Heart left ventricle (tissue), 16 donors: ENCODE results near the gene TRABD2A. TPM values are rescaled to one million over a fixed set of nuclear protein-coding genes. Genes with fewer than 3 reads are reported as not detected.

ENCODE experiments used
- ATAC-seq, 4 donors: fragments of 200-7000 bp; cut with Tn5 transposase; one replicate each; pipeline ENCODE4 v1.9.1; 2020 to 2022; ENCODE audit warnings: moderate library complexity in 4 of 4, mild to moderate bottlenecking in 3 of 4, moderate number of reproducible peaks in 1 of 4
- DNase-seq, 5 donors: peaks; one replicate each; pipeline ENCODE4 v3.0.0-alpha.2; 2020
- H3K27ac ChIP-seq, 12 donors: fragments of 200-600 bp; sonication (generic) in 4 of 12; one replicate each; pipeline versions ENCODE4 v1.5.0 to v1.8.0; 2016 to 2022; ENCODE audit warnings: mild to moderate bottlenecking in 2 of 12
- H3K27me3 ChIP-seq, 9 donors: fragments of 200-600 bp; sonication (generic) in 2 of 9; one replicate each; pipeline versions ENCODE4 v1.5.1 to v1.8.0; 2016 to 2022; ENCODE audit warnings: mild to moderate bottlenecking in 3 of 9
- H3K36me3 ChIP-seq, 9 donors: fragments of 200-600 bp; sonication (generic) in 2 of 9; one replicate each; pipeline versions ENCODE4 v1.5.0 to v1.8.0; 2018 to 2022; ENCODE audit warnings: mild to moderate bottlenecking in 2 of 9
- H3K4me1 ChIP-seq, 12 donors: fragments of 200-600 bp; sonication (generic) in 4 of 12; one replicate each; pipeline versions ENCODE4 v1.5.0 to v1.8.0; 2016 to 2022; ENCODE audit warnings: mild to moderate bottlenecking in 3 of 12
- H3K4me3 ChIP-seq, 12 donors: fragments of 200-600 bp; sonication (generic) in 4 of 12; one replicate each; pipeline versions ENCODE4 v1.5.0 to v1.8.0; 2017 to 2022; ENCODE audit warnings: mild to moderate bottlenecking in 9 of 12, moderate library complexity in 4 of 12
- H3K9me3 ChIP-seq, 12 donors: fragments of 200-600 bp; sonication (generic) in 4 of 12; one replicate each; pipeline versions ENCODE4 v1.5.0 to v1.8.0; 2016 to 2022; ENCODE audit warnings: mild to moderate bottlenecking in 1 of 12
- CTCF ChIP-seq, 12 donors: fragments of 200-600 bp; sonication (generic) in 4 of 12; IDR thresholded peaks; one replicate each; pipeline versions ENCODE4 v1.5.0 to v1.8.0; 2018 to 2022; ENCODE audit warnings: antibody characterized with exemption in 12 of 12, mild to moderate bottlenecking in 5 of 12
- POLR2A ChIP-seq, 2 donors: fragments of 450-650 bp; IDR thresholded peaks; one replicate each; pipeline ENCODE4 v1.6.1; 2017; ENCODE audit warnings: antibody characterized with exemption in 2 of 2, mild to moderate bottlenecking in 2 of 2, moderate library complexity in 2 of 2
- WGBS, 4 donors: extraction: QIAGEN DNeasy Blood & Tissue Kit in 2 of 4; methylation state at CpG; one replicate each; pipeline versions ENCODE4 v1.1.5 to v1.1.7; 2013 to 2018; 5-methylcytosine and 5-hydroxymethylcytosine counted together
- intact Hi-C, 10 donors: fragments of 100-400 bp; cut with DNase I; formaldehyde crosslinking; loops; one replicate each; pipeline versions ENCODE4 v1.11.1 to v1.14.2; 2022
- polyA plus RNA-seq, 2 donors: library from polyadenylated mRNA; stranded (reverse); fragments of 200-250 nt; gene quantifications; one replicate each; pipeline ENCODE4 v1.2.3, GENCODE V29; 2013
- total RNA-seq, 9 donors: library from RNA; depleted of rRNA in 2 of 9; stranded (reverse); fragments of >200 nt in 2 of 9; fragmentation: NEBNext Ultra II Directional in 3 of 9; extraction: Animal tissue kit (Norgen Biotek cat#: 25700) in 3 of 9; gene quantifications; one replicate each; pipeline versions ENCODE4 v1.1.0 to v1.2.4, GENCODE V29; 2016 to 2023
- donor health status: ischemic (EF 13 %, LVEDD 7.1; RV severe dilation, severe dysfunction).
- donor health status: healthy with polysubstance abuse.
- donor health status: DM: no; HTN: yes; CAD: no.
- donor health status: DM: no; HTN: no; CAD: no.
- donor health status: ischemic (EF 25% LVEDD 6.9; RV normal size, moderate dysfunction).
- donor health status: ischemic (EF 25% LVEDD 5.7; RV mildly dilated, moderate dysfunction).
- donor health status: healthy.
- donor health status: DM: yes; HTN: yes; CAD: no.
- donor health status: ischemic (EF 35%, LVEDD 5.7; RV mildly dilated, moderate dysfunction).
- donor health status: nonischemic (EF 11% LVEDD 7.7; RV severe dilation, severe dysfunction).
- donor health status: DM: yes; HTN: yes; CAD: no.
- donor health status: PGD.
- donor health status: ischemic (EF 29% LVEDD 5.4; RV normal size, mild dysfunction).
- donor health status: nonischemic (EF 23%, LVEDD 6.1; RV moderate dilation, normal function).

The TRABD2A gene
- total and polyA plus RNA-seq, 11 donors, result 0.42 to 3.9 (median 0.97) TPM; not detected in 1

- intact Hi-C loops, result no loop called here
- ATAC-seq (no peak), DNase-seq (no peak)
- H3K4me3 ChIP-seq, result no peak overlapping the region
- TF ChIP-seq CTCF (IDR thresholded peaks at IDR 0.05) (no peak), POLR2A (IDR thresholded peaks at IDR 0.05) (no peak)
- no peaks in the 10 kb centered on the region for H3K27me3 ChIP-seq
- H3K9me3 ChIP-seq, result peaks cover 0 to 35% (median 13%) of the 10 kb centered on the region in 12 donors
- peaks cover 0 to 23% (median 0%) of the 10 kb centered on the region in 12 donors for H3K4me1 ChIP-seq
- no peaks in the 10 kb centered on the region for H3K36me3 ChIP-seq
- 67 to 80% (median 71%) methylated on average over 2 of the region's 2 CpGs for WGBS, 4 donors
- no peak overlapping the region for H3K27ac ChIP-seq
These were observed 42.3 kb downstream of the TRABD2A start for GRCh38 chr2:84838434-84839145.

DNA sequence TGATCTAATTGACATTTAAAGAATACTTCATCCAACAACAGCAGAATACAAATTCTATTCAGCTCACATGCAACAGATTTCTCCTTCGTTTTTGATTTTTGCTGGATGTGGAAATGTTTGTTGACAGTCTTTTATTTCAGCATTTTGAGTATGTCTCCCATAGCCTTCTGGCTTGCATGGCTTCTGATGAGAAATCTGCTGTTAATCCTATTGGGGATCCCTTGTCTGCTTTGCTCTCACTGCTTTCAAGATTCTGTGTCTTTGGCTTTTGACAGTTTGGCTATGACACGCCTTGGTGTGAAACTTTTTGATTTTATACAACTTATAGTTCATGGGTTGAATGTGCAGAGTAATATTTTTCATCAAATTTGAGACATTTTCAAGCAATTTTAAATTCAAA is 44.7 kb downstream of the TRABD2A start:
- Histone ChIP-seq H3K4me3 (no peak overlapping the region), H3K27me3 (no peaks in the 10 kb centered on the region), H3K9me3 (peaks cover 0 to 35% (median 13%) of the 10 kb centered on the region in 12 donors), H3K4me1 (peaks cover 0 to 32% (median 0%) of the 10 kb centered on the region in 12 donors), H3K36me3 (no peaks in the 10 kb centered on the region), H3K27ac (no peak overlapping the region)
- WGBS, 4 donors, result 58 to 68% (median 59%) methylated on average over 2 of the region's 2 CpGs
- intact Hi-C loops, result no loop called here
- DNase-seq (no peak), ATAC-seq (no peak)
- TF ChIP-seq CTCF (IDR thresholded peaks at IDR 0.05), result no peak
- no peak for TF ChIP-seq POLR2A (IDR thresholded peaks at IDR 0.05)

DNA sequence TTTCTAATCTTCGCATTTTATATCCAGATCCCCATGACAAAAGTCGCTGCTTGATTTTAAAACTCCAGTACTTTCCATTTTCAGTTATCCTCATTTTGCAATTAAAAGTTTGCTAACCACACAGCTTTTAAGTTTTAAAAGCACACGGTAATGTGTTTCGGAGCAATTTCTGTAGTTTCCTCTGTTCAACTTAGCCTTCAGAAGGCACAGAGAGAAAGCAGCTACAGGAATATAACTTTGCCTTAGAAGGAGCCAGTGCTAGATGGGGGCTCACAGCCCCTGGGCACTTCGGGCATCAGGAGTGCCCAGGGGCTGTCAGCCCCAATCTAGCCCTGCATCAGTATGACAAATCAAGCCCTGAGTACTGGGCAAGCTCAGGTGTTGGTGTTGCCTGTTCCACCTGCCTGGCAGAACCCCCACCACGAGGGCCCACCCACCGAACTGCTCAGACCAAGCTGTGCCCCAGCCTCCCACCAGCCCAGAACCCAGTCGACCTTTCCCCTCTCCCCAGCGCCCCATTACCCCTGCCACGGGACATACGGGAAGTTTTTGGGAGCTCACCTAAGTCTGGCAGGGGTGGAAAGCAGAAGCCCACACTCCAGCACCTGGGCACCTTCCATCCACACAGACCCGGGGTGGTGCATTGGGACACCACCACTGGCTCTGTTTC is 47.3 kb downstream of the TRABD2A start:
- Histone ChIP-seq H3K9me3 (peaks cover 0 to 35% (median 13%) of the 10 kb centered on the region in 12 donors), H3K36me3 (no peaks in the 10 kb centered on the region), H3K4me3 (no peak overlapping the region), H3K27ac (peak overlapping the region in 3 of 12 donors; percentile 5 to 91 (median 5)), H3K4me1 (peaks cover 0 to 55% (median 0%) of the 10 kb centered on the region in 12 donors), H3K27me3 (no peaks in the 10 kb centered on the region)
- ATAC-seq (no peak), DNase-seq (no peak)
- intact Hi-C loops, result no loop called here
- TF ChIP-seq CTCF (IDR thresholded peaks at IDR 0.05), result no peak
- no peak for TF ChIP-seq POLR2A (IDR thresholded peaks at IDR 0.05)
- WGBS, 4 donors, result 82 to 87% (median 85%) methylated on average over 12 of the region's 12 CpGs

DNA sequence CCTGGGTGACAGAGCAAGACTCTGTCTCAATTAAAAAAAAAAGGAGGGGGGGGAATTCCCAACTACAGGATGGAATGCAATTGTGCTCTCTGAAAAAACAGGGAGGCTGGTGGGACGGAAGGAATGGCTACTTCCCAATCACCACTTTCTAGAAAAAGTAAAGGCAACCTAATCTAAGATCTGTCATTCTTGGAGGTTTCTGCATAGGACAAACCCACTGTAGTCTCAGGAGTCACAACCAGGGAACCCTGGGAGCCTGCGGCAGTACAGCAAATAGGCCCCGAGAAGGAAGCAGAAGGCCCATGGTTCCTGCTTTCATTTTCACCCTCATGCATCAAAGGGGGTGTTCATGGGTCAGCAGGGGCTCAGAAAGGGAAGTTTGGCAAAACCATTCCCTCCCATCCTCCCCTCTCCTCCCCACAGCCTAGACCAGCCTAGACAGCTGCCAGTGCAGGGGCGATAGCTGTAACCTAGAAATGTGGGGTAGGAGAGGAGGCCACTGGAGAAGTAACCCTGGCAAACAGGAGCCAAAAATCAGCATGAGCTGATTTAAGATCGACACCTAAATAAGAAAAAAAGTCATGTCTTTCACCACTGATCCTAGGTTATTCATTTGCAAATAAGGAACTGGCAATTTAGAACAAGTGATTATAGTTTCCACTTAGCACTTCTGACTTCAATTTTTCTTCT is 48.0 kb downstream of the TRABD2A start:
- ATAC-seq (peak in 3 of 4 donors; percentile 50 to 81 (median 59)), DNase-seq (peak in 4 of 5 donors; percentile 28 to 33 (median 30))
- intact Hi-C loops, result no loop called here
- no peaks in the 10 kb centered on the region for H3K36me3 ChIP-seq
- no peak for TF ChIP-seq CTCF (IDR thresholded peaks at IDR 0.05)
- TF ChIP-seq POLR2A (IDR thresholded peaks at IDR 0.05), result no peak
- H3K4me3 ChIP-seq, result peak overlapping the region in 1 of 12 donors; percentile 19
- peaks cover 0 to 35% (median 13%) of the 10 kb centered on the region in 12 donors for H3K9me3 ChIP-seq
- peaks cover 0 to 60% (median 0%) of the 10 kb centered on the region in 12 donors for H3K4me1 ChIP-seq
- 64 to 81% (median 70%) methylated on average over 5 of the region's 5 CpGs for WGBS, 4 donors
- H3K27ac ChIP-seq, result peak overlapping the region in 3 of 12 donors; percentile 26 to 91 (median 38)
- no peaks in the 10 kb centered on the region for H3K27me3 ChIP-seq
